Ascending aorta (tissue), 2 donors: ENCODE results near the gene CHAD. TPM values are rescaled to one million over a fixed set of nuclear protein-coding genes. Genes with fewer than 3 reads are reported as not detected.
"Not testable (repeated sequence)": the region's sequence is repeated elsewhere in the genome, so short reads cannot be mapped to it uniquely, and the experiment has no call there.

Experiments used
- DNase-seq, 2 donors: peaks; one replicate each; pipeline ENCODE4 v3.0.0-alpha.2; 2019; ENCODE audit warnings: low spot score in 2 of 2
- H3K27ac ChIP-seq, 2 donors: fragments of 200-600 bp; sonication (generic); one replicate each; pipeline ENCODE4 v1.5.1; 2016 to 2017; ENCODE audit warnings: mild to moderate bottlenecking in 1 of 2
- H3K27me3 ChIP-seq: fragments of 200-600 bp; sonication (generic); one replicate; pipeline ENCODE4 v1.5.1; 2017
- H3K36me3 ChIP-seq, 2 donors: fragments of 200-600 bp; sonication (generic); one replicate each; pipeline ENCODE4 v1.5.1; 2016
- H3K4me1 ChIP-seq, 2 donors: fragments of 200-600 bp; sonication (generic); one replicate each; pipeline ENCODE4 v1.5.1; 2016 to 2017; ENCODE audit warnings: mild to moderate bottlenecking in 1 of 2
- H3K4me3 ChIP-seq, 2 donors: fragments of 200-600 bp; sonication (generic); one replicate each; pipeline ENCODE4 v1.5.1; 2016 to 2017; ENCODE audit warnings: mild to moderate bottlenecking in 1 of 2
- H3K9me3 ChIP-seq, 2 donors: fragments of 200-600 bp; sonication (generic); one replicate each; pipeline ENCODE4 v1.5.1; 2016
- intact Hi-C: fragments of 100-400 bp; cut with DNase I; formaldehyde crosslinking; loops from one replicate; pipeline ENCODE4 v1.15.1; 2023
- total RNA-seq: library from RNA; depleted of rRNA; stranded (reverse); fragments of >200 nt; gene quantifications from one replicate; pipeline ENCODE4 v1.1.0, GENCODE V29; 2016
- TF ChIP-seq, protein P1 (sequence below), 3 experiments: fragments of 200-600 bp in 2 of 3; fragments of 450-650 bp in 1 of 3; sonication (generic) in 2 of 3; IDR thresholded peaks; one replicate each; pipeline ENCODE4 v1.5.1; 2016 to 2019; ENCODE audit warnings: antibody characterized with exemption in 3 of 3, mild to moderate bottlenecking in 1 of 3, moderate library complexity in 1 of 3

Gene CHAD
- total RNA-seq, 1 donor from 2014 or later, result not detected

DNA sequence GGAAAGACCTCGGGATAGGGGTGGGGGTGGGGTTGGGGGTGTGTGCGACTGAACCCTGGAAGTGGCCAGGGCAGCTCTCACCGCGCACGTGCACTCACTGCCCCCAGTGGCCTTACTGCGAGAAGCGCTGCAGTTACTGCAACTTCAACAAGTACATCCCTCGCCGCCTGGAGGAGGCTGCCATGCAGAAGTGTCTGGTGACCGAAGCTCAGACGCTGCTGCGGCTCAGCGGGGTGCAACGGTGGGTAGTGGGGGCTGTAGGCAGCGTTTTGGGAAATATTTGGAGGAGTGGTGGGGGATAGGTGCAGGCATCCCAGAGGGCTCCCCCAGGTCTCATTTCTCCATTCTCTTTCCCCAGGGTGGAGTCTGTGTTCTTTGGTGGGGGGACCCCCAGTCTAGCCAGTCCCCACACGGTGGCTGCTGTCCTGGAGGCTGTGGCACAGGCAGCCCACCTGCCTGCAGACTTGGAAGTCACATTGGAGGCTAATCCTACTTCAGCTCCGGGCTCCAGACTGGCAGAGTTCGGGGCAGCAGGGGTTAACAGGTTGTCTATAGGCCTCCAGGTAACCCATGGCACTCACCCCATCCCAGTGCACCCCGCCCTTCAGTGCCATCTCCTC, 11.0 kb upstream of the CHAD start:
- Histone ChIP-seq H3K4me3 (peak overlapping the region; percentile 68 to 71), H3K27ac (peak overlapping the region; percentile 79 to 88), H3K36me3 (peaks cover 10 to 20% of the 10 kb centered on the region in 2 donors), H3K27me3 (no peaks in the 10 kb centered on the region), H3K9me3 (no peaks in the 10 kb centered on the region), H3K4me1 (peaks cover 7 to 27% of the 10 kb centered on the region in 2 donors)
- intact Hi-C loops, result loop anchor here (2.0 to 5.0 kb wide), 4 partner anchors 29 to 303 kb away; partner anchors contain the start of genes LRRC59 and MYCBPAP
- TF ChIP-seq, protein P1, sequence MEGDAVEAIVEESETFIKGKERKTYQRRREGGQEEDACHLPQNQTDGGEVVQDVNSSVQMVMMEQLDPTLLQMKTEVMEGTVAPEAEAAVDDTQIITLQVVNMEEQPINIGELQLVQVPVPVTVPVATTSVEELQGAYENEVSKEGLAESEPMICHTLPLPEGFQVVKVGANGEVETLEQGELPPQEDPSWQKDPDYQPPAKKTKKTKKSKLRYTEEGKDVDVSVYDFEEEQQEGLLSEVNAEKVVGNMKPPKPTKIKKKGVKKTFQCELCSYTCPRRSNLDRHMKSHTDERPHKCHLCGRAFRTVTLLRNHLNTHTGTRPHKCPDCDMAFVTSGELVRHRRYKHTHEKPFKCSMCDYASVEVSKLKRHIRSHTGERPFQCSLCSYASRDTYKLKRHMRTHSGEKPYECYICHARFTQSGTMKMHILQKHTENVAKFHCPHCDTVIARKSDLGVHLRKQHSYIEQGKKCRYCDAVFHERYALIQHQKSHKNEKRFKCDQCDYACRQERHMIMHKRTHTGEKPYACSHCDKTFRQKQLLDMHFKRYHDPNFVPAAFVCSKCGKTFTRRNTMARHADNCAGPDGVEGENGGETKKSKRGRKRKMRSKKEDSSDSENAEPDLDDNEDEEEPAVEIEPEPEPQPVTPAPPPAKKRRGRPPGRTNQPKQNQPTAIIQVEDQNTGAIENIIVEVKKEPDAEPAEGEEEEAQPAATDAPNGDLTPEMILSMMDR (IDR thresholded peaks at IDR 0.05), result peak; percentile 48 to 53 (median 50)
- peak; percentile 36 to 82 for DNase-seq

DNA sequence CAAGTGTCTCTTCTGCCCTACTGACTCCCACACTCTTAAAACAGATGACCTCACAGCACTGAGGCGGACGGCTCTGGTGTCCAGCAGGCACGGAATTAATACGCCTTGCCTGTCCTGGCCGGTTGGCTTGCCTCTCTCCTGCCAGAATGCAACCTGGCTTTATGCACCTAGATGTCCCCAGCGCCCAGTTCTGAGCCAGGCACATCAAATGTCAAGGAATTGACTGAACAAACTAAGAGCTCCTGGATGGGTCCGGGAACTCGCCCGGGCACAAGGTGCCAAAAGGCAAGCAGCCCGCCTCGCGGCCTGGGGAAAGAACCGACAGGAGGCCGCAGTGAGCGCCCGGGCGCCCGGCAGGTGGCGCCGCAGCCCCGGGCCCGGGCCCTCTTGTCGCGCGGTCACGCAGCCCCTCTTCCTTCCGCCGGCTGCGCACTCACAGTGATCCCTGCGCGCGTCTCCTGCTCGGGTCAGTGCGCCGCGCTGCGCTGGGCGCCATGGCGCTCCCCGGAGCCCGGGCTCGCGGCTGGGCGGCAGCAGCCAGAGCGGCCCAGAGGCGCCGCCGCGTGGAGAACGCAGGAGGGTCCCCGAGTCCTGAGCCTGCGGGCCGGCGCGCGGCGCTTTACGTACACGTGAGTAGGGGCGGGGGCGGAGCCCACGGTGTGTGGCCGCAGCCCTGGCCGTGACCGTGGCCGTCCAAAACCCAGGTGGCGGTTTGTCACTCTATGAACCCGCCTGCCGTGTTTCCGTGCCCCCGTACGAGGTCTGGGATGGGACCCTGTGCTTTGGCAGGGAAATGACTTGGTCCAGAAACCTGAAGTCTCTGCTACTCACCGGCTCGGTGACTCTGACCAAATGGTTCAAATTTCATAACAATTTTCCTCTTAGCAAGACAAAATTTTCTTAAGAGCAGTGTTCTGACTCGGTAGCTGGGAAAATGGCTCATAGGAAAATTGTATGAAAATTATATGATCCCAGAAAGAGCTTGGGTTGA, 10.0 kb upstream of the CHAD start, which contains the start of gene RSAD1:
RSAD1 (plus strand) TSS at position 470 of the 991 bp plus-strand sequence; CDS start at position 495, 25 bp downstream.
- H3K27me3 ChIP-seq, result no peaks in the 10 kb centered on the region
- H3K4me1 ChIP-seq, result peaks cover 7 to 27% of the 10 kb centered on the region in 2 donors
- H3K4me3 ChIP-seq, result peak within 1 kb of the TSS; percentile 68 to 71
- peak; percentile 24 to 93 for DNase-seq
- H3K9me3 ChIP-seq, result no peaks in the 10 kb centered on the region
- intact Hi-C loops, result loop anchor here (1.0 to 2.0 kb wide), 2 partner anchors 30 to 64 kb away; partner anchors contain the start of gene MYCBPAP
- peak within 1 kb of the TSS; percentile 79 to 88 for H3K27ac ChIP-seq
- TF ChIP-seq, protein P1 (IDR thresholded peaks at IDR 0.05), result peak; percentile 73 to 98 (median 88)
- H3K36me3 ChIP-seq, result peaks cover 3 to 15% of the 10 kb centered on the region in 2 donors

DNA sequence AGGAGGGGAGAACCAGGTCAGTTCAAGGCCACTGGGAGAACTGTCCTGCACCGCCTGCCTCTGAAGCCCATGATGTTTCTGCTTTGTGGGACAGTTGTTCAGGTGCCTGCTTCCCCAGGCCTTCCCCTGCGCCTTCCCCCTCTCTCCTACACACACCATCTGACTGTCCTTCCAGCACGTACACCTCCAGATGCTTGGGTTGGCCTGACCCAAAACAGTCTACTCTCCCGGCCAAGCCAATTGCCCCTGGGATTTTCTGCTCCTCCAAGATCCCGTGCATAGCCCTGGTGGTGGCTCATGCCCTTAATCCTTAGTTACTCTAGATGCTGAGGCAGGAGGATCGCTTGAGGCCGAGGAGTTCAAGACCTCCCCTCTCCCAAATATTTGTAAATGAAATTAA, 9.3 kb upstream of the CHAD start:
- peaks cover 7 to 22% of the 10 kb centered on the region in 2 donors for H3K4me1 ChIP-seq
- DNase-seq, result no peak
- intact Hi-C loops, result loop anchor here (1.0 to 2.0 kb wide), 2 partner anchors 31 to 64 kb away; partner anchors contain the start of gene MYCBPAP
- TF ChIP-seq, protein P1 (IDR thresholded peaks at IDR 0.05), result no peak
- no peaks in the 10 kb centered on the region for H3K9me3 ChIP-seq
- peak overlapping the region; percentile 79 to 88 for H3K27ac ChIP-seq
- peak overlapping the region; percentile 68 to 71 for H3K4me3 ChIP-seq
- H3K27me3 ChIP-seq, result no peaks in the 10 kb centered on the region
- peaks cover 3 to 13% of the 10 kb centered on the region in 2 donors for H3K36me3 ChIP-seq

DNA sequence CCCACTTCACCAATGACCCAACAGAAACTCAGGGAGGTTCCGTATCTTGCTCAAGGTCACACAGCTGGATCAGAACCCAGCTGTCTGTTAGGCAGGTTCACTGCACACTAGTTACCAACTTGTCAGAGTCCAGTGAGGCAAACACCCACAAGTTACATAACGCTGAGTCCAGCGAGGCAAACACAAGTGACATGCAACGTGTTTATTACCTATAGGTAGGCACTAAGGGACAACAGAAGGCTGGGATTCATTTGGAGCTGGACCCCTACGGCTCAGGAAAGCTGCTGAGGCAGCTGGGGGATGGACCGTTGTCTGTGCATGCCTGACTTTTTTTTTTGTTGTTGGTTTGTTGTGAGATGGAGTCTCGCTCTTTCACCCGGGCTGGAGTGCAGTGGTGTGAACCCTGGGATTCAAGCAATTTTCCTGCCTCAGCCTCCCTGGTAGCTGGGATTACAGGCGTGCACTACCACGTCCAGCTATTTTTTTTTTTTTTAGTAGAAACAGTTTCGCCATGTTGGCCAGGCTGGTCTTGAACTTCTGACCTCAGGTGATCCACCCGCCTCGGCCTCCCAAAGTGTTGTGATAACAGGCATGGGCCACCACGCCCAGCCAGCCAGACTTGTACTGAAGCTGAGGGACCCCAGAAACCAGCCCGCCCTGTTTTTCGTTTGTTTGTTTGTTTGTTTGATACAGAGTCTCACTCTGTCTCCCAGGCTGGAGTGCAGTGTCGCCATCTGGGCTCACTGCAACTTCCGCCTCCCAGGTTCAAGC, 8.1 kb upstream of the CHAD start:
- Histone ChIP-seq H3K27me3 (no peaks in the 10 kb centered on the region), H3K4me1 (peaks cover 5 to 18% of the 10 kb centered on the region in 2 donors), H3K27ac (no peak overlapping the region), H3K9me3 (no peaks in the 10 kb centered on the region), H3K36me3 (peaks cover 0 to 11% of the 10 kb centered on the region in 2 donors), H3K4me3 (no peak overlapping the region)
- TF ChIP-seq, protein P1 (IDR thresholded peaks at IDR 0.05), result no peak
- intact Hi-C loops, result no loop called here
- DNase-seq, result no peak

DNA sequence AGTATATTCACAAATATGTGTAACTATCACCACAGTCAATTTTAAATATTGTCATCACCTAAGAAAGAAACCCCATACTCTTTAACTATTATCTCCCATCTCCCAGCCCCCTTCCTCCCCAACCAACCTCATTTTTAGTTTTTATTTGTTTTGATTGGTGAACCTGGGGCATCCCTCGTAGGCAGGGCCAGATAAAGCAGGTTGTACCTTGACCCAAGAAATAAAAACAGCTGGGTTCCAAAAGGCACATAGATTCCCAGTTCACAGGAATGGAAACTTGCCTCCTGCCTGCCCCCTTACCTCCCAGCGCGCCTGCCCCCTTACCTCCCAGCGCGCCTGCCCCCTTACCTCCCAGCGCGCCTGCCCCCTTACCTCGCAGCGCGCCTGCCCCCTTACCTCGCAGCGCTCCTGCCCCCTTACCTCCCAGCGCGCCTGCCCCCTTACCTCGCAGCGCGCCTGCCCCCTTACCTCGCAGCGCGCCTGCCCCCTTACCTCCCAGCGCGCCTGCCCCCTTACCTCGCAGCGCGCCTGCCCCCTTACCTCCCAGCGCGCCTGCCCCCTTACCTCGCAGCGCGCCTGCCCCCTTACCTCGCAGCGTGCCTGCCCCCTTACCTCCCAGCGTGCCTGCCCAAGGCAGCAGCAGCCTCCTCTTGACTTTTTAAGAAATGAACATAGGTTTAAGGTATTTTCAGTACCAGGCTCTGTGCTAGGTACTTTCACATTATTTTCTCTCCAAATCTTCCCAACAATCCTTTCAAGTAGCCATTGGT, 7.3 kb upstream of the CHAD start:
- Histone ChIP-seq H3K36me3 (peaks cover 0 to 14% of the 10 kb centered on the region in 2 donors), H3K4me1 (peaks cover 5 to 17% of the 10 kb centered on the region in 2 donors)
- H3K27ac ChIP-seq, H3K4me3 ChIP-seq, intact Hi-C loops, H3K9me3 ChIP-seq, H3K27me3 ChIP-seq, DNase-seq: not testable (repeated sequence)
